Measurements from ENCODE around the gene MBTPS1. TPM values are rescaled to one million over a fixed set of nuclear protein-coding genes. Genes with fewer than 3 reads are reported as not detected.

Gene MBTPS1
- polyA plus RNA-seq, 1 donor from 2014 or later = 66.9 TPM

DNA sequence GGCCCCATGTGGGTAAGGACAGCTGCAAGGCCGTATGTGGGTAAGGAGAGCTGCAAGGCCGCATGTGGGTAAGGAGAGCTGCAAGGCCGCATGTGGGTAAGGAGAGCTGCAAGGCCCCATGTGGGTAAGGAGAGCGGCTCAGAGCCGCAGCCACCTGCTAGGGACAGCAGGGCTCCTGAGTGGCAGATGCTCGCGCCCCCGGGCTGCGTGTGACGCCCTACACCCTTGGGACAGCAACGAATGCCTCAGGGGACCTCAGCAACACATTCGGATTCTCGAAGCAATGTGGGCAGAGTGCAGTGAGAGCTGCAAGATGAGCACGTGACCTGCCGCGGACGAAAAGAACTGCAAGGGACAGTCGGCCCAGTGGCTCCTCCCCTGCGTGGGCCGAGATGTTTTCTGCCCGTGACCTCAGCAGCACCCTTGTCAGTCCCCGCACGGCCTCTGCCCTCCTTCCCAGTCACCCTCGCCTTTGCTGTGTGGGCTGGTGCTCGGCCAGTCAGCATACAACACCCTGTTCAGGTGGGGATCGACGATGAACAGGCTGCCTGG, 64.6 kb downstream of the MBTPS1 start:
- H3F3A ChIP-seq (ENCODE audit: insufficient read depth, low read length, poor library complexity, severe bottlenecking) = no peaks in the 10 kb centered on the region
- no peak overlapping the region for H3K4me3 ChIP-seq (ENCODE audit: low read length)
- H3K9ac ChIP-seq (ENCODE audit: low read length) = no peak overlapping the region
- no peak overlapping the region for H3K4me2 ChIP-seq (ENCODE audit: low read length)
- no peak overlapping the region for H2AFZ ChIP-seq (ENCODE audit: low read depth, low read length)
- no peaks in the 10 kb centered on the region for H3K27me3 ChIP-seq (ENCODE audit: insufficient read depth, low read depth, low read length)
- no peak overlapping the region for H3K27ac ChIP-seq (ENCODE audit: low read length)
- TF ChIP-seq TAF1 (IDR thresholded peaks at IDR 0.05; ENCODE audit: low read depth) (no peak), EP300 (conservative IDR thresholded peaks at IDR 0.05; ENCODE audit: poor library complexity, severe bottlenecking) (no peak), POLR2AphosphoS5 (IDR thresholded peaks at IDR 0.05) (no peak), RAD21 (conservative IDR thresholded peaks at IDR 0.05) (no peak), SMC3 (conservative IDR thresholded peaks at IDR 0.05; ENCODE audit: poor library complexity) (no peak), MXI1 (conservative IDR thresholded peaks at IDR 0.05; ENCODE audit: poor library complexity, severe bottlenecking) (no peak), EZH2 (IDR thresholded peaks at IDR 0.05; ENCODE audit: borderline replicate concordance, insufficient read depth, low read length, poor library complexity, severe bottlenecking) (no peak)
- TF ChIP-seq, protein P1, sequence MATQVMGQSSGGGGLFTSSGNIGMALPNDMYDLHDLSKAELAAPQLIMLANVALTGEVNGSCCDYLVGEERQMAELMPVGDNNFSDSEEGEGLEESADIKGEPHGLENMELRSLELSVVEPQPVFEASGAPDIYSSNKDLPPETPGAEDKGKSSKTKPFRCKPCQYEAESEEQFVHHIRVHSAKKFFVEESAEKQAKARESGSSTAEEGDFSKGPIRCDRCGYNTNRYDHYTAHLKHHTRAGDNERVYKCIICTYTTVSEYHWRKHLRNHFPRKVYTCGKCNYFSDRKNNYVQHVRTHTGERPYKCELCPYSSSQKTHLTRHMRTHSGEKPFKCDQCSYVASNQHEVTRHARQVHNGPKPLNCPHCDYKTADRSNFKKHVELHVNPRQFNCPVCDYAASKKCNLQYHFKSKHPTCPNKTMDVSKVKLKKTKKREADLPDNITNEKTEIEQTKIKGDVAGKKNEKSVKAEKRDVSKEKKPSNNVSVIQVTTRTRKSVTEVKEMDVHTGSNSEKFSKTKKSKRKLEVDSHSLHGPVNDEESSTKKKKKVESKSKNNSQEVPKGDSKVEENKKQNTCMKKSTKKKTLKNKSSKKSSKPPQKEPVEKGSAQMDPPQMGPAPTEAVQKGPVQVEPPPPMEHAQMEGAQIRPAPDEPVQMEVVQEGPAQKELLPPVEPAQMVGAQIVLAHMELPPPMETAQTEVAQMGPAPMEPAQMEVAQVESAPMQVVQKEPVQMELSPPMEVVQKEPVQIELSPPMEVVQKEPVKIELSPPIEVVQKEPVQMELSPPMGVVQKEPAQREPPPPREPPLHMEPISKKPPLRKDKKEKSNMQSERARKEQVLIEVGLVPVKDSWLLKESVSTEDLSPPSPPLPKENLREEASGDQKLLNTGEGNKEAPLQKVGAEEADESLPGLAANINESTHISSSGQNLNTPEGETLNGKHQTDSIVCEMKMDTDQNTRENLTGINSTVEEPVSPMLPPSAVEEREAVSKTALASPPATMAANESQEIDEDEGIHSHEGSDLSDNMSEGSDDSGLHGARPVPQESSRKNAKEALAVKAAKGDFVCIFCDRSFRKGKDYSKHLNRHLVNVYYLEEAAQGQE (IDR thresholded peaks at IDR 0.05; ENCODE audit: borderline replicate concordance) = no peak
- TF ChIP-seq, protein P2, sequence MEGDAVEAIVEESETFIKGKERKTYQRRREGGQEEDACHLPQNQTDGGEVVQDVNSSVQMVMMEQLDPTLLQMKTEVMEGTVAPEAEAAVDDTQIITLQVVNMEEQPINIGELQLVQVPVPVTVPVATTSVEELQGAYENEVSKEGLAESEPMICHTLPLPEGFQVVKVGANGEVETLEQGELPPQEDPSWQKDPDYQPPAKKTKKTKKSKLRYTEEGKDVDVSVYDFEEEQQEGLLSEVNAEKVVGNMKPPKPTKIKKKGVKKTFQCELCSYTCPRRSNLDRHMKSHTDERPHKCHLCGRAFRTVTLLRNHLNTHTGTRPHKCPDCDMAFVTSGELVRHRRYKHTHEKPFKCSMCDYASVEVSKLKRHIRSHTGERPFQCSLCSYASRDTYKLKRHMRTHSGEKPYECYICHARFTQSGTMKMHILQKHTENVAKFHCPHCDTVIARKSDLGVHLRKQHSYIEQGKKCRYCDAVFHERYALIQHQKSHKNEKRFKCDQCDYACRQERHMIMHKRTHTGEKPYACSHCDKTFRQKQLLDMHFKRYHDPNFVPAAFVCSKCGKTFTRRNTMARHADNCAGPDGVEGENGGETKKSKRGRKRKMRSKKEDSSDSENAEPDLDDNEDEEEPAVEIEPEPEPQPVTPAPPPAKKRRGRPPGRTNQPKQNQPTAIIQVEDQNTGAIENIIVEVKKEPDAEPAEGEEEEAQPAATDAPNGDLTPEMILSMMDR (IDR thresholded peaks at IDR 0.05; ENCODE audit: poor library complexity, severe bottlenecking) = no peak
- no peaks in the 10 kb centered on the region for H3K9me2 ChIP-seq (ENCODE audit: insufficient read depth, low read length)
- H3K9me3 ChIP-seq (ENCODE audit: low read length) = no peaks in the 10 kb centered on the region
- H4K20me1 ChIP-seq (ENCODE audit: insufficient read depth) = no peaks in the 10 kb centered on the region
- peaks cover 11% of the 10 kb centered on the region for H3K36me3 ChIP-seq (ENCODE audit: insufficient read depth, low read length)
- no peaks in the 10 kb centered on the region for H3K79me2 ChIP-seq (replicated peaks; ENCODE audit: insufficient read depth, low read length)

DNA sequence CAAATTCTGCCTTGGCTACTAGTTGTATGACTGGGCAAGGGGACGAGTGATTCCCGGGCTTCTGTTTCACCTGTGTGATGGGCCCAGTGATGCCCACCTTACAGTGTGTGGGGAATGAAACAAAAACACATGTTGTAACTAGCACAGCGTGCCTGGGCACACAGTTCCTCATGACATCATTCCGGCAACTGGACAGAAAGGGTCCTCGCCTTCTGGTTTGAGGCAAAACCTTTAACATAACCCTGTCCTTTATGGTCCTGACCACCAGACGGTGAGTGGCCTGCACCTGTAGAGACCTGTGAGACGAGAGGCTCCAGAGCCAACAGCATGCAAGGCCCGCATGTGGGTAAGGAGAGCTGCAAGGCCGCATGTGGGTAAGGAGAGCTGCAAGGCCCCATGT, 66.4 kb downstream of the MBTPS1 start:
- peaks cover 7% of the 10 kb centered on the region for H3K36me3 ChIP-seq (ENCODE audit: insufficient read depth, low read length)
- H3K9ac ChIP-seq (ENCODE audit: low read length) = no peak overlapping the region

More for the DNA sequence above, 66.4 kb downstream of the MBTPS1 start:
- Histone ChIP-seq H3K4me2 (ENCODE audit: low read length) (no peak overlapping the region), H3F3A (ENCODE audit: insufficient read depth, low read length, poor library complexity, severe bottlenecking) (no peaks in the 10 kb centered on the region), H3K9me3 (ENCODE audit: low read length) (no peaks in the 10 kb centered on the region), H3K27me3 (ENCODE audit: insufficient read depth, low read depth, low read length) (no peaks in the 10 kb centered on the region), H3K9me2 (ENCODE audit: insufficient read depth, low read length) (no peaks in the 10 kb centered on the region), H4K20me1 (ENCODE audit: insufficient read depth) (no peaks in the 10 kb centered on the region), H3K27ac (ENCODE audit: low read length) (no peak overlapping the region), H3K79me2 (replicated peaks; ENCODE audit: insufficient read depth, low read length) (no peaks in the 10 kb centered on the region), H3K4me3 (ENCODE audit: low read length) (no peak overlapping the region), H2AFZ (ENCODE audit: low read depth, low read length) (no peak overlapping the region)
- no peak for TF ChIP-seq RAD21 (conservative IDR thresholded peaks at IDR 0.05)
- no peak for TF ChIP-seq EP300 (conservative IDR thresholded peaks at IDR 0.05; ENCODE audit: poor library complexity, severe bottlenecking)
- TF ChIP-seq SMC3 (conservative IDR thresholded peaks at IDR 0.05; ENCODE audit: poor library complexity) = no peak
- no peak for TF ChIP-seq MXI1 (conservative IDR thresholded peaks at IDR 0.05; ENCODE audit: poor library complexity, severe bottlenecking)
- TF ChIP-seq, protein P2 (IDR thresholded peaks at IDR 0.05; ENCODE audit: poor library complexity, severe bottlenecking) = no peak
- TF ChIP-seq POLR2AphosphoS5 (IDR thresholded peaks at IDR 0.05) = no peak
- no peak for TF ChIP-seq EZH2 (IDR thresholded peaks at IDR 0.05; ENCODE audit: borderline replicate concordance, insufficient read depth, low read length, poor library complexity, severe bottlenecking)
- TF ChIP-seq, protein P1 (IDR thresholded peaks at IDR 0.05; ENCODE audit: borderline replicate concordance) = no peak

Measured in neural cell (in vitro differentiated cells).